GM18873 (cell line): ENCODE data around the gene HCFC1R1.
A peak's percentile ranks its signal among the peaks of the same experiment; 100 is the strongest.
"Not testable (repeated sequence)": the region's sequence is repeated elsewhere in the genome, so short reads cannot be mapped to it uniquely, and the experiment has no call there.

Experiments used
- ATAC-seq: cut with Tn5 transposase; IDR thresholded peaks from one replicate; pipeline ENCODE4 v1.9.1; 2021; ENCODE audit warnings: mild to moderate bottlenecking, moderate library complexity, moderate number of reproducible peaks; ENCODE audit not compliant: unreplicated experiment, low FRiP score

HCFC1R1 gene

DNA sequence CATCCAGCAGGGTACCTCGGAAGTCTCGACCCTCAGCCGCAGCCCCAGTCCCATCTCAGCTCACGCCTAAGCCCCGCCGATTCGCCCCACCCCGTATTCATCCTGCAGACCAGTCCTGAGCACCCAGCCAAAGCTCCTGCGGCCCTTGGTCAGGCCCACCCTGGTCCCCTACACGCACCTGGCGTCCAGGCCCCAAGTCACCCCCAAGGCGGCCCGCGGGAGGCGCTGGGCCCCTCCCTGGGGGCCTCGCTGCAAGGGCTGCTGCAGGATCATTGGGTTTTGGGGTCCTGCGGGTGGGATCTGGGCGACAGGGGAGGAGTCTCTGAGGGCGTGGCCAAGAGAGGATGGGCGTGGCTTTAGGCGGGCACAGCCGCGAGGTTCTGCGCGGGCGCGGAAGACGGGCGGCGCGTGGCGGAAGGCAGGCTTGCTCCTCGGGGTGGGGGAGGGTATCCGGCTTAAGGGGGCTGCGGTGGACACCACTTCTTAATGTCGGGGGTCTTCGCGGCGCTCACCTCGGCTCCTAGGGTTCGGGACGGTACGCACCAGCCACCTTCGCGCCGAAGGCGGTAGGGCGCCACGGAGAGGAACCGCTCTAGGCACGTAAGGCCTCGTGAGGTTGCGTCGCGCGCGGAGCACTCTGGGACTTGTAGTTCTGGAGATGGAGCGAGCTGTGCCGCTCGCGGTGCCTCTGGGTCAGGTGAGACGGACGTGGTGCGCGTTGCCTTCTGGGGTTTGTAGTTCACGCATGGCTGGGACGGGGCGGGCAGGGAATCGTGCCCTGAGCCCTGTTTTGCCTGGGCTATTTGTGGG is at the start of gene HCFC1R1, which contains the start of gene THOC6:
HCFC1R1 (minus strand) TSS at position 274 of the 810 bp plus-strand sequence; CDS start at position 273, 1 bp downstream.
THOC6 (plus strand) TSS at position 367 of the 810 bp plus-strand sequence; CDS start at position 659, 292 bp downstream.
- peak; percentile 68 for ATAC-seq

DNA sequence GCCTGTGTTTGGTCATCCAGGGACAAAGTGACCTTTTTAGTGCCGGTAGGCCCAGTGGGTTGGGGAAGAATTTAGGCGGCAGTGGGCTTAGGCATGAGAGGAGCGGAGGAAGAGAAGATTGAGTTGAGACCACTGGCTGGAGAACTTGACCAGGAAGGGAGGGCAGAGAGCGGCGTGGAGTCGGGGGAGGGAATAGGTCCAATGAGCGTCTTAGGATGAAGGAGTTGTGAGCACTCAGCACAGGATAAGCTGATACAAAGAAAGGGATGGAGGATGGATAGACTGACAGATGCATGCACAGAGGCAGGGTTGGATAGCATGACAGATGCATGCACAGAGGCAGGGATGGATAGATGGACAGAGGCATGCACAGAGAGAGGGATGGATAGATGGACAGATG is 49.7 kb upstream of the HCFC1R1 start:
- no peak for ATAC-seq

GRCh38 chr16:3072576-3073263 is 49.0 kb upstream of the HCFC1R1 start:
- ATAC-seq = not testable (repeated sequence)

DNA sequence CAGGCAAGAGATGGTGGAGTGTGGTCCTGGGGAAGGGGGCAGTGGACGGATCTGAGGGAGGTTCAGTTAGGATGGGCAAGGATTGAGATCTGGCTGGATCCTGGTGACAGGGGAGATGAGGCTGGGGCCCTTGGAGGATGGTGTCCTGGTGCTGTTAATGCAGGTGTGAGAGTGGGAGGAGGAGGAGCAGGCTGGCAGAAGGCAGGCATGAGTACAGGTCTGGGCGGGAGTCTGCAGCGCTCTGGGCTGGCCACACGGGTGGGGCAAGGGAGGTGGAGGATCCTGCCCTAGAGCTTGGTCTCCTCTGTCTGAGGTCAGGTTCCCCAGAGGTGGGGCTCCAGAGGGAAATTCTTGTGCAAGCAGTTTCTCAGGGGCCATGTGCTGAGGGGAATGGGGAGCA is 48.4 kb upstream of the HCFC1R1 start:
- not testable (repeated sequence) for ATAC-seq

DNA sequence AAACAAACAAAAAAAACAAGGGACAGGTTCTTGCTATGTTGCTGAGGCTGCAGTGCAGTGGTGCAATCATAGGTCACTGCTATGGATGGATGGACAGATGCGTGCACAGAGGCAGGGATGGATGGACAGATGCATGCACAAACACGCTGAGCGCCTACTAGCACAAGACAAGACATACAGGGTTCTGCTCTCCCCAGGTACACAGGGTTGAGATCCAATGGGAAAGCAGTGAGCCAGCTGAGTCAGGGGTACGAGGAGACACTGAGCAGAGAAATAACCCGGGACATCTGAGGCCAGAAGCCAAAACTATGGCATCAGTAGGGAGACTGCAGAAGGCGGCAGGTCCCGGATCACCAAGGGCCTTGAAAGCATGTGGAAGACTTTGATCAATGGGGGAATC is 47.9 kb upstream of the HCFC1R1 start:
- ATAC-seq = no peak

DNA sequence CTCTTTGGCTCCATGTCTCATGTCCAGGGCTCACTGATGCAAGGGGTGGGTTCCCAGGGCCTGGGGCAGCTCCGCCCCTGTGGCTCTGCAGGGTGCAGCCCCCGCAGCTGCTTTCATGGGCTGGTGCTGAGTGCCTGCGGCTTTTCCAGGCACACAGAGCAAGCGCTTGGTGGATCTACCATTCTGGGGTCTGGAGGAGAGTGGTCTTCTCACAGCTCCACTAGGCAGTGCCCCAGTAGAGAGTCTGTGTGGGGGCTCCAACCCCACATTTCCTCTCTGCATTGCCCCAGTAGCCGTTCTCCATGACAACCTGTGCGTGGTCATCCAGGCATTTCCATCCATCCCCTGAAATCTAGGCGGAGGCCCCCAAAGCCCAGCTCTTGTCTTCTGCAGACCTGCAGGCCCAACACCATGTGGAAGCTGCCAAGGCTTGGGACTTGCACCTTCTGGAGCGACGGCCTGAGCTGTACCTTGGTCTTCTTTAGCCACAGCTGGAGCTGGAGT is 46.9 kb upstream of the HCFC1R1 start:
- no peak for ATAC-seq

GRCh38 chr16:3069146-3069545 is 45.4 kb upstream of the HCFC1R1 start:
- ATAC-seq = not testable (repeated sequence)

GRCh38 chr16:3068487-3068886 is 44.7 kb upstream of the HCFC1R1 start:
- ATAC-seq = no peak

- no peak for ATAC-seq
Measured at GRCh38 chr16:3066440-3066748, 42.7 kb upstream of the HCFC1R1 start.

DNA sequence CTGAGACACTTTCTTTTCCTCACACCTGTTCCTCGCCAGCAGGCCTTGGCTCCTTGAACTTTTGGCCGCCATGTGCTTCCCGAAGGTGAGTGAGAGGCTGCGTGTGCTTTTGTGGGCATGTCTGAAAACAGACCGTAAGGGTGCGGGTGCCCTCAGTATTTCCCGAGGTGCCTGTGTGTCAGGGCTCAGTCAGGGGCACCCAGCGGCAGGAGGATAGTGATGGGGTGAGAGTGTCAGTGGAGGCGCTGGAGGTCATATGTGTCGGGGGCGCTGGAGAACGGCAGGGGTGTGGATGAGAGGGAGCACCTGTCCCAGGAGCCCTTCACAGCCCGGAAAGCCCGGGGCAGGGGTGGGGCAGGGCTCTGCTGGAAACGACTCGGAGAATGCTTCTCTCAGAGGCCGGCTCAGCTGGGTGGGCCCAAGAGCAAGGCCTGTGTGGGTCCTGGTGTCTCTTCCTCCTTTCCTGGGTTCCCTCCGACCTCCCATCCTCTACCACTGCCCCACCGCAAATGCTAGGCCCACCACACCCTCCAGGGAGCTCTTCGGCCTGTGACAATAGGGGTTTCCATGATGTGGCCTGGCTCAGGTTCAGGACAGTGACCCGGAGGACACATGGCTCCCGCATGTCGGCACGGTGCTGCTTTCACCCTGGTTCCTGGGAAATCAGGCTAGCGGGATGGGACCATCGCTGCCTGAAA is 42.1 kb upstream of the HCFC1R1 start:
- no peak for ATAC-seq

- ATAC-seq = no peak
Measured at GRCh38 chr16:3065069-3065741, 41.5 kb upstream of the HCFC1R1 start, which contains the start of gene IL32. IL32 (plus strand) TSS chr16:3065640; CDS start chr16:3065812, 172 bp downstream.

DNA sequence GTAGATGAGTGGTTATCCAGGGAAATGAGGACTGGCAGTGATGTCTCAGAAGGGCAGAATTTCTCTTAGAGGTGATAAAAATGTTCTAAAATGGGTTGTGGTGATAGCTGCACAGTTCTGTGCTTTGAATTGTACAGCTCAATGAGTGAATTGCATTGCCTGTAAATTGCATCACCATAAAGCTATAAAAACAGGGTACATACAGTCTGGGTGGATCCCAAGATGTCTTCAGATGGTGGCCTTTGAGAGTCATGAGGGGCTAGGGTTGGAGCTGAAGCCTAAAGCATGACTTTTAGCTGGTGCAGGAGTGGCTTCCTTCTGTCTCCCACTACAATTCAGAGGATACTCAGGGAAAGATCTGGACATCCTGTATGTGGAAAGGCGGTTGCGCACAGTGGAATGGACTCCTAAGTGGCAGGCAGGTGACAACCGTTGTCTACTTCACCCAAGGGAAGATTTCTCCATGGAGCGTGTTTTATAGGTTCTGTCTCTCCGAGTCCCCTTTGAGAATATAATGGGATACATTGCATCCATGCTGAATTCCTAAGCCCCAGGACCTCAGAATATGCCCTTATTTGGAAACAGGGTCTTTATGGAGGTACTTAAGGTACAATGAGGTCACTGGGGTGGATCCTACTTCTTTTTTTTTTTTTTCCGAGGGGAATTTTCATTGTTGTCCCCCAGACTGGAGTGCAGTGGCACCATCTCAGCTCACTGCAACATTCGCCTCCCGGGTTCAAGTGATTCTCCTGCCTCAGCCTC is 40.1 kb upstream of the HCFC1R1 start:
- no peak for ATAC-seq

- no peak for ATAC-seq
Measured at GRCh38 chr16:3062553-3062952, 38.8 kb upstream of the HCFC1R1 start.

GRCh38 chr16:3060339-3061127 is 36.8 kb upstream of the HCFC1R1 start:
- ATAC-seq = no peak

DNA sequence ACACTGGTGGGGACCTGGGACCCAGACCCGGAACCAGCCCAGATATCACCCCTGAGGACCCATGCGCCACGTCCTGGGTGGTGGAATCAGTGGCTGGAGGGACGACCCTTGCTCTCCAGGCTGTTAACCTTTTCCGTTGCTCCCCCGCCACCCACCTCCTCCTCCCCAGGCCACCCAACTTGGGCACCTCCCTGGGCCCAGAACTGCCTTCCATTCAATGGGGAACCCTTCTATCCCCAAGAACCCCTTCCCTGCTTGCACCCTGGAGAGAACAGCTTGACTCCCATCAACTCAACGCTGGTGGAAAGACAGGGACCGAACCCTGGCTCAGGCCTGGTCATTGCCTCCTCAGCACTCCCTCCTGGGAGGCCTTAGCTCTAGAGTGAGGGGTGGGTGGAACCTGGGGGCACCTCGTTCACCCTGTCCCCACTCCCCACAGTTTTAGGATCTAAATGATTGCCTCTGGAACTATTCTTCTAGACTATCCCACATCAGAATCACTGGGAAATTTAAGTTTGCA is 36.0 kb upstream of the HCFC1R1 start:
- no peak for ATAC-seq

DNA sequence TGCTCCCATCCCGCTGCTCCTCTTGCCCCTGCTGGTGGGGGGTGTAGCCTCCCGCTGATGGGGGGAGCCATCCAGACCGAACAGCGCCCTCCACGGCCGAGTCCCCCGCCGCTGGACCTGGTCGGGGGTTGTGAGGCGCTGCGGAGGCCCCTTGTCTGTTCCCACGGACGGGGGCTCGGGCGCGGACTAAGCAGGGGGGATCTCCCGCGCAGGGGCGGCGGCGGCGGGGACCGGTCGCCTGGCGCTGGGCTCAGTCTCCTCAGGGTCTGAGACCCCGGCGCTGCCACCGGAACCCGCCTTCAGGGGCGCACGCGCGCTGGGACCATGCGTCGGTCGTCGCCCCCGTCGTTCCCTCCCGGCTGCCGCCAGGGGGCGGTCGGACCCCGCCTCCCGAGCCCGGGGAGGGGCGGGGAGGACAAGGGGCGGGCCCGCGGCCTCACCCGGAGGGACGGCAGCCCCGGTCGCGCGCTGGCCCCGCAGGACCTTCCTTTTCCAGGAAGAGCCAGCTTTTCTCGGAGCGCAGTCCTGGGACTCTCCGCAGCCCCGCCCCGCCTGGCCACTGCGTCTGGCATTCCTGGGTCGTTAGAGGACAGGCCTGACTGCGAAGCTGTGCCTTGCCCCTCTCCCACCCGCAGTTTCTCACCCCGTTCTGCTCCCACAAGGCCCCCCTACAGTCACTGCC is 35.4 kb upstream of the HCFC1R1 start:
- peak; percentile 48 for ATAC-seq

GRCh38 chr16:3058139-3059030 is 34.6 kb upstream of the HCFC1R1 start:
- no peak for ATAC-seq
